Measurements from ENCODE around the gene DNAH1. TPM values are rescaled to one million over a fixed set of nuclear protein-coding genes. Genes with fewer than 3 reads are reported as not detected.
"Not testable (repeated sequence)": the region's sequence is repeated elsewhere in the genome, so short reads cannot be mapped to it uniquely, and the experiment has no call there.

The DNAH1 gene
- total and polyA plus RNA-seq, 4 donors: 0.88 to 24.1 (median 10.8) TPM

DNA sequence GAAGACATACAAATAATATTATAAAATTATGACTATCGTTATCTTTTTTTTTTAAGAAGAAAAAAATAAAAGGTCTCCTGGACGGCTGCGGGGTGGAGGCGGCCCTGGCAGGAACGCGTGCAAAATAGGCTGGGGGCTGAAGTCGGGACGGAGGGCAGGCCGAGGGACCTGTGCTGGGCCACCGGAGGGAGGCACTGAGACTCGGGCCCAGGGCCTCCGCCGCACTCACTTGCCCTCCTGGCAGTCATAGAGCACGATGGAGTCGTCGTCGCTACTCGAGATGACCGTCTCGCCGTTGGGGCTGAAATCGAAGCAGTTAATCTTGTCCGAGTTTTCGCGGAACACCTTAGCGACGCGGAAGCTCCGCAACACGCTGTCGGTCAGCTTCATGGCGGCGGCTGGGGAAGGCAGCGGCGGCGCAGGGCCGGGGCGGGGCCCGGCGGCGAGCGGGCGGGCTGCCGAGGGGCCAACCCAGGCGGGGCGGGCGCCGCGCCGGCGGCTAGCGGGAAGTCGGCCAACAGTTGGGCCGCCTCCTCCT, 38.1 kb upstream of the DNAH1 start:
- DNase-seq (peak; percentile 80 to 90), ATAC-seq (ENCODE audit: low FRiP score) (peak; percentile 87)
- H3K4me1 ChIP-seq (ENCODE audit: control insufficient read depth in 1 of 2, insufficient read depth in 2 of 2, low read length in 2 of 2): peaks cover 0 to 2% of the 10 kb centered on the region in 2 donors
- H3K9me3 ChIP-seq (ENCODE audit: control insufficient read depth, low read length): no peaks in the 10 kb centered on the region
- peaks cover 0 to 1% of the 10 kb centered on the region in 2 donors for H3K27me3 ChIP-seq (ENCODE audit: control insufficient read depth in 1 of 2, insufficient read depth in 2 of 2, low read length in 1 of 2)
- intact Hi-C loops (cut with DNase I): loop anchor here in 1 of 2 donors (5.0 kb wide), 1 partner anchor 41 kb away; the partner anchor contains the start of gene TWF2
- peak overlapping the region; percentile 61 to 98 for H3K4me3 ChIP-seq (ENCODE audit: low read length in 2 of 2)
- H3K27ac ChIP-seq (ENCODE audit: low read depth in 1 of 2, low read length in 2 of 2): peak overlapping the region; percentile 36 to 99
- H3K36me3 ChIP-seq (ENCODE audit: control insufficient read depth in 1 of 2, insufficient read depth in 2 of 2, low read length in 1 of 2): peaks cover 0 to 1% of the 10 kb centered on the region in 2 donors
- WGBS, 2 donors: 0 to 1% methylated on average over 34 to 54 of the region's 54 CpGs

DNA sequence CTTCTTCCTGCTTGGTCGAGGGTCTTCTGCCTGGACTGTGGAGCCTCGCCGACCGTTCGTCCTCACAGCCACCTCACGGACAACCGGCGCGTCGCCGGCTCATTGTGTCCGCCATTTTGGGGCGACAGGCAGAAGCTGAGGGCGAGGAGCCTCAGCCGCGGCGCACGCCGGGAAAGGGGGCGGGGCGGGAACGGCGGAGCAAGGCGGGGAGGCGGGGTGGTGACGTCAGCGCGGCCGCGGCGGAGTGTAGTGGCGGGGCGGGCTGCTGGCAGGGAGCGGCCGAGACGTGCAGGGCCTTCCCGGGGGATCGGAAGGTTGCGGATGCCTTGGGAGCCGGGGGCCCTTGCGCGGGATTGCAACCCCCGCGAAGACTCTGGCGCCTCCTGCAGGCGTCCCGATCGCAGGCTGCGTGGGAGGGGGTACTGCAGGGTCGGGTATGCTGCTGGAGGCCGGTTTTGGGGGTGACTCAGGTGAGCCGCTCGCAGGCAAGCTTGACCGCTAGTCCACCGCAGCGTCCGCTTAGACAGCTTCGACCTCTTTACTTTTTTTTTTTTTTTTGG, 37.5 kb upstream of the DNAH1 start, which contains the start of gene WDR82:
Gene WDR82 (minus strand): TSS at position 140 of the 560 bp plus-strand sequence. CDS start 288 bp downstream, outside the sequence.
- ATAC-seq (ENCODE audit: low FRiP score): peak; percentile 98
- Histone ChIP-seq H3K4me3 (ENCODE audit: low read length in 2 of 2) (peak within 1 kb of the TSS; percentile 61 to 98), H3K4me1 (ENCODE audit: control insufficient read depth in 1 of 2, insufficient read depth in 2 of 2, low read length in 2 of 2) (peaks cover 0 to 2% of the 10 kb centered on the region in 2 donors), H3K9me3 (ENCODE audit: control insufficient read depth, low read length) (no peaks in the 10 kb centered on the region), H3K27ac (ENCODE audit: low read depth in 1 of 2, low read length in 2 of 2) (peak within 1 kb of the TSS; percentile 50 to 99), H3K27me3 (ENCODE audit: control insufficient read depth in 1 of 2, insufficient read depth in 2 of 2, low read length in 1 of 2) (peaks cover 0 to 1% of the 10 kb centered on the region in 2 donors), H3K36me3 (ENCODE audit: control insufficient read depth in 1 of 2, insufficient read depth in 2 of 2, low read length in 1 of 2) (peaks cover 0 to 1% of the 10 kb centered on the region in 2 donors)
- peak; percentile 98 to 100 for DNase-seq
- intact Hi-C loops (cut with DNase I): loop anchor here in 1 of 2 donors (5.0 kb wide), 1 partner anchor 41 kb away; the partner anchor contains the start of gene TWF2
- WGBS, 2 donors: 0% methylated on average over 57 to 58 of the region's 58 CpGs

- peak overlapping the region; percentile 36 to 67 for H3K27ac ChIP-seq (ENCODE audit: low read depth in 1 of 2, low read length in 2 of 2)
- peaks cover 0 to under 1% of the 10 kb centered on the region in 2 donors for H3K36me3 ChIP-seq (ENCODE audit: control insufficient read depth in 1 of 2, insufficient read depth in 2 of 2, low read length in 1 of 2)
- H3K27me3 ChIP-seq (ENCODE audit: control insufficient read depth in 1 of 2, insufficient read depth in 2 of 2, low read length in 1 of 2): peaks cover 0 to 1% of the 10 kb centered on the region in 2 donors
- H3K4me3 ChIP-seq (ENCODE audit: low read length in 2 of 2): peak overlapping the region in 1 of 2 donors; percentile 61
- no peaks in the 10 kb centered on the region for H3K9me3 ChIP-seq (ENCODE audit: control insufficient read depth, low read length)
- DNase-seq (no peak), ATAC-seq (ENCODE audit: low FRiP score) (no peak)
- peaks cover 0 to 2% of the 10 kb centered on the region in 2 donors for H3K4me1 ChIP-seq (ENCODE audit: control insufficient read depth in 1 of 2, insufficient read depth in 2 of 2, low read length in 2 of 2)
- WGBS, 2 donors: 3 to 6% methylated on average over 2 of the region's 2 CpGs
- intact Hi-C loops (cut with DNase I): loop anchor here in 1 of 2 donors (5.0 kb wide), 1 partner anchor 42 kb away; the partner anchor contains the start of gene TWF2
Observed at GRCh38 chr3:52279596-52279995, 36.5 kb upstream of the DNAH1 start.

GRCh38 chr3:52280050-52280461, 36.1 kb upstream of the DNAH1 start:
- peaks cover 0 to 2% of the 10 kb centered on the region in 2 donors for H3K4me1 ChIP-seq (ENCODE audit: control insufficient read depth in 1 of 2, insufficient read depth in 2 of 2, low read length in 2 of 2)
- H3K9me3 ChIP-seq (ENCODE audit: control insufficient read depth, low read length): no peaks in the 10 kb centered on the region
- 1 to 8% methylated on average over 6 of the region's 6 CpGs for WGBS, 2 donors
- H3K4me3 ChIP-seq (ENCODE audit: low read length in 2 of 2): no peak overlapping the region
- ATAC-seq (ENCODE audit: low FRiP score) (no peak), DNase-seq (no peak)
- no peaks in the 10 kb centered on the region for H3K36me3 ChIP-seq (ENCODE audit: control insufficient read depth in 1 of 2, insufficient read depth in 2 of 2, low read length in 1 of 2)
- H3K27ac ChIP-seq (ENCODE audit: low read depth in 1 of 2, low read length in 2 of 2): peak overlapping the region; percentile 36 to 67
- H3K27me3 ChIP-seq (ENCODE audit: control insufficient read depth in 1 of 2, insufficient read depth in 2 of 2, low read length in 1 of 2): peaks cover 0 to 1% of the 10 kb centered on the region in 2 donors
- intact Hi-C loops (cut with DNase I): loop anchor here in 1 of 2 donors (10.0 kb wide), 1 partner anchor 175 kb away; the partner anchor contains the start of genes NISCH and TNNC1

DNA sequence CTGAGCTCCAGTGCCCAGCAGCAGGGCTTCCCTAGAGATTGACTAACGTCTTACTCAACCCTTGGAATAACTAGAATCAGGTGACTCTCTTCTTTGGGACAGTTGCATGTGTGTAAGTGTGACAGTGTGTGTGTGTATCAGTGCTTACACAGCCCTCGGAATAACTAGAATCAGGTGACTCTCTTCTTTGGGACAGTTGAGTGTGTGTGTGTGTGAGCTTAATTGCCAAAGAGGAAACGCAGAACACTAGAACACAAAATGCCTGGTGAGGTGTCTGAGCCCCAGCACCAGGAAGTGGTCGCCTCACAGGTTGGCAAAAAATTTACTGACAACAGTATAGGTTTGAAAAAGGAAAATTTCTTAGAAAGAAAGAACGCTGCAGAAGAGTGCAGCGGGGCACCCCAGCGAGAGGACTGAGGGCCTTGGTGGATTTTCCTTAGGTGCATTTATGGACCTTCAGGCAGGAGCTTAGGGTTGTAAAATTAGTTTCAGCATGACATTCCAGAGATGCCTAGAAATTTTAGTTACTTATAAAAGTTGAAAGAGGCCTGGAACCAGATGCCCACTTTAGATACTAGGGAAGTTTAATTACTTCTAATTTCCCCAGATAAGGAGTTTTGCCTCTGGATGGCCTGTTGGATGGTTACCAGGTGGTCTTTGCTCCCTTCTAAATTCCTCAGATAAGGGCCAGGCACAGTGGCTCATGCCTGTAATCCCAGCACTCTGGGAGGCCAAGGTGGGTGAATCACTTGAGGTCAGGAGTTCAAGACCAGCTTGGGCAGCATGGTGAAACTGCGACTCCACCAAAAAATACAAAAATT, 33.9 kb upstream of the DNAH1 start:
- H3K27me3 ChIP-seq (ENCODE audit: control insufficient read depth in 1 of 2, insufficient read depth in 2 of 2, low read length in 1 of 2): peaks cover 0 to 1% of the 10 kb centered on the region in 2 donors
- DNase-seq: no peak
- no peaks in the 10 kb centered on the region for H3K36me3 ChIP-seq (ENCODE audit: control insufficient read depth in 1 of 2, insufficient read depth in 2 of 2, low read length in 1 of 2)
- H3K4me3 ChIP-seq (ENCODE audit: low read length in 2 of 2): no peak overlapping the region
- peak overlapping the region in 1 of 2 donors; percentile 39 for H3K27ac ChIP-seq (ENCODE audit: low read depth in 1 of 2, low read length in 2 of 2)
- no peaks in the 10 kb centered on the region for H3K9me3 ChIP-seq (ENCODE audit: control insufficient read depth, low read length)
- H3K4me1 ChIP-seq (ENCODE audit: control insufficient read depth in 1 of 2, insufficient read depth in 2 of 2, low read length in 2 of 2): peaks cover 0 to 2% of the 10 kb centered on the region in 2 donors
- intact Hi-C loops (cut with DNase I): loop anchor here in 1 of 2 donors (10.0 kb wide), 1 partner anchor 173 kb away; the partner anchor contains the start of genes NISCH and TNNC1
- no peak for ATAC-seq (ENCODE audit: low FRiP score)
- 76 to 77% methylated on average over 8 of the region's 8 CpGs for whole genome bisulfite sequencing, 2 donors

DNA sequence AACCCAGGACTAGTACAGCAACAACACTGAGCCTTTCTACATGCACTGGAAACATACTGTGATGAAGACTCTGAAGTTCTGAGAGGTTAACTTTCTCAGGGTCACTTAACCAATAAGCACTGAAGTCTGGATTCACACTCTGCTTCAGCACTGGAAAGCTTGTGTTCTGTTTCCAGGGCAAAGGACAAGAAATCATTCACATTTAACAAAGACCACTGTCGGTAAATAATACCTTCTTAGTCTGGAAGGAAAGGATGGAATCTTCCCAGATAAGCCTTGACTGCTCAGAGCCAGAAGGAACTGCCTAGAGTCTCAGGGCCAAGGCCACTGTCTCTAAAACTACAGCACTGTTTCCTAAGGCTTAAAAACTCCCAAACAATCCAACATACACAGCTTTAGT, 32.8 kb upstream of the DNAH1 start:
- ATAC-seq (ENCODE audit: low FRiP score): no peak
- H3K4me1 ChIP-seq (ENCODE audit: control insufficient read depth in 1 of 2, insufficient read depth in 2 of 2, low read length in 2 of 2): peaks cover 0 to 2% of the 10 kb centered on the region in 2 donors
- intact Hi-C loops (cut with DNase I): loop anchor here in 1 of 2 donors (10.0 kb wide), 1 partner anchor 171 kb away; the partner anchor contains the start of genes NISCH and TNNC1

DNA sequence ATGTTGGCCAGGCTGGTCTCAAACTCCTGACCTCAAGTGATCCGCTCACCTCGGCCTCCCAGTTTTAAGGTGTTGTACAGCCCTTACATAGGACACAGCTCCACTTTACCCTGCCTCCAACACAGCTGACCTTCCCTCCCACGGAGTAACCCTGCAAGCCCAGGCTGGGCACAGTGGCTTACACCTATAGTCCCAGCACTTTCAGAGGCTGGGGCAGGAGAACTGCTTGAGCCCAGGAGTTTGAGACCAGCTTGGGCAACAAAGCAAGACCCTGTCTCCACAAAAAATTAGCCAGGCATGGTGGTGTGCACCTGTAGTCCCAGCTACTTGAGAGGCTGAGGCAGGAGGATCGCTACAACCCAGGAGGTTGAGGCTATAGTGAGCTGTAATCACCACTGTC, 32.1 kb upstream of the DNAH1 start:
- not testable (repeated sequence) for H3K27ac ChIP-seq (ENCODE audit: low read depth in 1 of 2, low read length in 2 of 2); H3K4me3 ChIP-seq (ENCODE audit: low read length in 2 of 2); H3K9me3 ChIP-seq (ENCODE audit: control insufficient read depth, low read length); H3K36me3 ChIP-seq (ENCODE audit: control insufficient read depth in 1 of 2, insufficient read depth in 2 of 2, low read length in 1 of 2); H3K4me1 ChIP-seq (ENCODE audit: control insufficient read depth in 1 of 2, insufficient read depth in 2 of 2, low read length in 2 of 2); H3K27me3 ChIP-seq (ENCODE audit: control insufficient read depth in 1 of 2, insufficient read depth in 2 of 2, low read length in 1 of 2); ATAC-seq (ENCODE audit: low FRiP score)
- peak in 1 of 2 donors; percentile 34 for DNase-seq
- intact Hi-C loops (cut with DNase I): loop anchor here in 1 of 2 donors (10.0 kb wide), 1 partner anchor 171 kb away; the partner anchor contains the start of genes NISCH and TNNC1
- 92 to 98% methylated on average over 4 of the region's 4 CpGs for WGBS, 2 donors

More for the DNA sequence above, 32.8 kb upstream of the DNAH1 start:
- Histone ChIP-seq H3K27ac (ENCODE audit: low read depth in 1 of 2, low read length in 2 of 2) (peak overlapping the region in 1 of 2 donors; percentile 4), H3K9me3 (ENCODE audit: control insufficient read depth, low read length) (no peaks in the 10 kb centered on the region), H3K27me3 (ENCODE audit: control insufficient read depth in 1 of 2, insufficient read depth in 2 of 2, low read length in 1 of 2) (peaks cover 0 to 1% of the 10 kb centered on the region in 2 donors), H3K36me3 (ENCODE audit: control insufficient read depth in 1 of 2, insufficient read depth in 2 of 2, low read length in 1 of 2) (no peaks in the 10 kb centered on the region), H3K4me3 (ENCODE audit: low read length in 2 of 2) (no peak overlapping the region)
- WGBS, 2 donors: 10 to 29% methylated on average over 1 of the region's 1 CpG
- no peak for DNase-seq

- intact Hi-C loops (cut with DNase I): loop anchor here (5.0 to 10.0 kb wide), 2 partner anchors 49 to 168 kb away; partner anchors contain the start of genes NISCH (in 1 of the 2), TNNC1 (in 1 of the 2) and TWF2 (in 1 of the 2)
- Histone ChIP-seq H3K27ac (ENCODE audit: low read depth in 1 of 2, low read length in 2 of 2) (no peak overlapping the region), H3K27me3 (ENCODE audit: control insufficient read depth in 1 of 2, insufficient read depth in 2 of 2, low read length in 1 of 2) (no peaks in the 10 kb centered on the region), H3K9me3 (ENCODE audit: control insufficient read depth, low read length) (no peaks in the 10 kb centered on the region), H3K4me1 (ENCODE audit: control insufficient read depth in 1 of 2, insufficient read depth in 2 of 2, low read length in 2 of 2) (peaks cover 0 to 2% of the 10 kb centered on the region in 2 donors), H3K4me3 (ENCODE audit: low read length in 2 of 2) (peak overlapping the region in 1 of 2 donors; percentile 51), H3K36me3 (ENCODE audit: control insufficient read depth in 1 of 2, insufficient read depth in 2 of 2, low read length in 1 of 2) (no peaks in the 10 kb centered on the region)
- WGBS, 2 donors: 68 to 71% methylated on average over 8 of the region's 8 CpGs
- ATAC-seq (ENCODE audit: low FRiP score) (no peak), DNase-seq (peak in 1 of 2 donors; percentile 55)
Observed at GRCh38 chr3:52286777-52287110, 29.4 kb upstream of the DNAH1 start.

All from aorta (tissue), 5 donors.